Activated CD4-positive, alpha-beta T cell treated with anti-CD3 and anti-CD28 coated beads, Interleukin-2, amount 50 U/mL, for 24 hours (primary cell): ENCODE data around the gene MATCAP1.

ENCODE experiments used
- DNase-seq, 2 donors: peaks; one replicate each; pipeline ENCODE4 v3.0.0-alpha.2; 2020; ENCODE audit warnings: low read depth in 1 of 2, low spot score in 1 of 2

Gene MATCAP1

GRCh38 chr16:67157892-67158635 lies 25.7 kb downstream of the MATCAP1 start:
- no peak for DNase-seq

- no peak for DNase-seq
These were observed 26.5 kb downstream of the MATCAP1 start for GRCh38 chr16:67157106-67157748.

GRCh38 chr16:67156143-67156844 lies 27.5 kb downstream of the MATCAP1 start:
- DNase-seq: no peak

GRCh38 chr16:67155295-67156142 lies 28.2 kb downstream of the MATCAP1 start:
- peak; percentile 54 to 67 for DNase-seq

GRCh38 chr16:67154578-67155294 lies 29.0 kb downstream of the MATCAP1 start:
- no peak for DNase-seq

- no peak for DNase-seq
These were observed 32.2 kb downstream of the MATCAP1 start for GRCh38 chr16:67151431-67152097.

GRCh38 chr16:67150833-67151396 lies 32.8 kb downstream of the MATCAP1 start, which contains the start of gene B3GNT9:
Gene B3GNT9 (minus strand): TSS chr16:67150998. CDS start chr16:67150485, 513 bp downstream.
- DNase-seq: no peak

GRCh38 chr16:67150047-67150832 lies 33.5 kb downstream of the MATCAP1 start:
- no peak for DNase-seq

GRCh38 chr16:67149276-67150046 lies 34.3 kb downstream of the MATCAP1 start:
- no peak for DNase-seq

- no peak for DNase-seq
These were observed 35.0 kb downstream of the MATCAP1 start for GRCh38 chr16:67148656-67149275.

- DNase-seq: no peak
These were observed 35.5 kb downstream of the MATCAP1 start for GRCh38 chr16:67148221-67148620.

- no peak for DNase-seq
These were observed 36.2 kb downstream of the MATCAP1 start for GRCh38 chr16:67147437-67148140.

GRCh38 chr16:67146523-67147357 lies 37.0 kb downstream of the MATCAP1 start:
- no peak for DNase-seq

- DNase-seq: no peak
These were observed 38.0 kb downstream of the MATCAP1 start for GRCh38 chr16:67145746-67146145.

GRCh38 chr16:67144943-67145342 lies 38.8 kb downstream of the MATCAP1 start:
- DNase-seq: no peak

- DNase-seq: no peak
These were observed 41.4 kb downstream of the MATCAP1 start for GRCh38 chr16:67142342-67142741.
